NK-92 treated with Interleukin-12 subunit alpha and Interleukin-12 subunit beta, amount 100 ng/mL, for 24 hours (cell line): Measurements from ENCODE around the gene ZDHHC17.
"Not testable (repeated sequence)": the region's sequence is repeated elsewhere in the genome, so short reads cannot be mapped to it uniquely, and the experiment has no call there.

ENCODE experiments used
- DNase-seq: peaks from one replicate; lab custom pipeline; 2025; lab: John Stamatoyannopoulos, UW

Gene ZDHHC17

GRCh38 chr12:76763746-76764675 is at the start of gene ZDHHC17:
ZDHHC17 (plus strand) TSS chr12:76764115; CDS start chr12:76764237, 122 bp downstream.
- DNase-seq = peak; percentile 83

GRCh38 chr12:76714415-76714814 is 49.5 kb upstream of the ZDHHC17 start:
- DNase-seq = no peak

- DNase-seq = no peak
Measured at GRCh38 chr12:76714861-76715260, 49.1 kb upstream of the ZDHHC17 start.

- DNase-seq = no peak
Measured at GRCh38 chr12:76715332-76715731, 48.6 kb upstream of the ZDHHC17 start.

DNA sequence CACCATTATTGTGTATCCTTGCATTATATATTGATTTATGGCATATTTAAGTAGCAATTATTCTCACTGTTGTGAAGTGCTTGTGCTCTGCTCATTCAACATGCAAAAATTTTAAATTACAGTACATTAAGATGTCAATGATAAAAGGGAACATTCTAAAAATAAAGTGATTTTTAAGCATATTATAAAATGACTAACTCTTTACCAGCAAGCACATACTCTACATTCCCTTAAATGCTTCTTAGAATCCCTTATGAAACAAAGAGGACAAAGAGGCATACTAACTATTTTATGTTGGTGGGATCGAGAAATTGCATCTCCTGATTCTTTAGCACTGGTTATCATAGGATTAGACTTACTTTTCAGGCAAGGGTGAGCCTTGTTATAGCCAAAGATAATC is 46.6 kb upstream of the ZDHHC17 start:
- no peak for DNase-seq

DNA sequence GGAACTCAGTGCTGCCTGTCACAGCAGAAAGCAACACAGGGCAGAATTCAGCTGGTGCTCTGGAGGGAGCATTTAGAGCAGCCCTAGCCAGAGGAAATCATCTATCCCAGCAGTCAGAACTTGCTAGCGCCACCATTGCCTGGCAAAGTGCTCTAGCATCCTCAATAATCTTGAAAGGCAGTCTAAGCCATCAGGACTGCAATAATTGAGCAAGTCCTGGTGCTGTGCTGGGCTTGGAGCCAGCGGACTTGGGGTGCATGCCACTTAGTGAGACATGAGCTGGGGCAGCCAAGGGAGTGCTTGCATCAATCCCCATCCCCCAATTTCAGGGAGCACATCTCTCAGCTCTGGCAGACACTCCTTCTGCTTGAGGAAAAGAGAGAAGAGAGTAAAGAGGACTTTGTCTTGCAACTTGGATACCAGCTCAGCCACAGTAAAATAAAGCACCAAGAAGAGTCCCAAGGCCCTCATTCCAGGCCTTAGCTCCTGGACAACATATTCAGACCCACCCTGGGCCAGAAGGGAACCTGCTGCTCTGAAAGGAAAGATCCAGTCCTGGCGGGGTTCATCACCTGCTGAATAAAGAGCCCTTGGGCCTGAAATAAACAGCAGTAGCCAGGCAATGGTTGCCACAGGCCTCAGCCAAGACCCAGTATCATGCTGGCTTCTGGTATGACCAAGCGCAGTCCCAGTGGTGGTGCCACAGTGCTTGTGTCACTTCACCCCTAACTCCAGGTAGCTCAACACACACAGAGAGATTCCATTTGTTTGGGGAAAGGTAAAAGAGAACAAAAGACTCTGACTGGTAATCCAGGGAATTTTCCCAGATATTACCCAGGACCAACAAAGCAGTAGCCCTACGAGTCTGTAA is 44.5 kb upstream of the ZDHHC17 start:
- no peak for DNase-seq

DNA sequence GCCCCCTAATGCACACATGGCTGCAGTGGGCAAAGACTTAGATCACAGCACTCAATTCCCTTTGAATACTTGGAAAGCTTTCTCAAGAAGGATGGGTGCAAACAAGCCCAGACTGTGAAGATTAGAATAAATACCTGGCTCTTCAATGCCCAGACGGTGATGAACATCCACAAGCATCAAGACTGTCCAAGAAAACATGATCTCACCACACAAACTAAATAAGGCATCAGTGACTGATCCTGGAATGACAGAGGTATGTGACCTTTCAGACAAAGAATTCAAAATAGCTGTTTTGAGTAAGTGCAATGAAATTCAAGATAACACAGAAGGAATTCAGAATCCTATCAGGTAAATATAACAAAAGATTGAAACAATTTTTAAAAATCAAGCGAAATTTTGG is 43.8 kb upstream of the ZDHHC17 start:
- no peak for DNase-seq

DNA sequence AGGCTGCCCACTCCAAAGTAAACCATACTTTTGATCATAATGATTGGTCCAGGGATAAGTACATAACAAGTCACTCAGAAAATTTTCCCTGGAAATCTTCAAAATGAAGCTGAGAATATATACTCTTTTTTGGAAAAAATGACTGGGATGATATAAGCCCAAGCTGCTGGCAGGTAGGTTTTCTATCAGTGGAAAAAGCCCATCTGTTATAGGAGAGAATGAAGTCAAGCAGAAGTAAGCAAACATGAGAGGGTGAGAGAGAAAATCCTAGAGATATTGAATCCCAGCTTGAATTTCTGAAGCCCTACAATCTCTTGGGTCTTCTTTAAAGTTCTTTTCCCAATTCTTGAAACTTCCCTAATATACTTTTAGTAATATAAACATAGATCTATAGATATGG is 37.3 kb upstream of the ZDHHC17 start:
- no peak for DNase-seq

DNA sequence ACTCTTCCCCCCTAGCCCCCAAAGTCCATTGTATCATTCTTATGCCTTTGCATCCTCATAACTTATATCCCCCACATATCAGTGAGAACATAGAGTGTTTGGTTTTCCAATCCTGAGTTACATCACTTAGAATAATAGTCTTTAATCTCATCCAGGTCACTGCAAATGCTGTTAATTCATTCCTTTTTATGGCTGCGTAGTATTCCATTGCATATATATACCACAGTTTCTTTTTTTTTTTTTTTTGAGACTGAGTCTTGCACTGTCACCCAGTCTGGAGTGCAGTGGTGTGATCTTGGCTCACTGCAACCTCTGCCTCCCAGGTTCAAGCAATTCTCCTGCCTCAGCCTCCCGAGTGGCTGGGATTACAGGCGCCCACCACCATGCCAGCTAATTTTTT is 31.7 kb upstream of the ZDHHC17 start:
- not testable (repeated sequence) for DNase-seq

DNA sequence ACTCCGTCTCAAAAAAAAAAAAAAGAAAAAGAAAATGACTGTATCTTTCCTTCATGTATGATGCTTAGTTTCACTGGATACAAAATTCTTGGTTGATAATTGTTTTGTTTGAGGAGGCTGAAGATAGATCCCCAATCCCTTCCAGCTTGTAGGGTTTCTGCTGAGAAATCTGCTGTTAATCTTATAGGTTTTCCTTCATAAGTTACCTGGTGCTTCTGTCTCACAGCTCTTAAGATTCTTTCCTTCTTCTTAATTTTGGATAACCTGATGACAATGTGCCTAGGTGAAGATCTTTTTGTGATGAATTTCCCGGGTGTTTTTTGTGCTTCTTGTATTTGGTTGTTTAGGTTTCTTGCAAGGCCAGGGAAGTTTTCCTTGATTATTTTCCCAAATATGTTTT is 26.2 kb upstream of the ZDHHC17 start:
- DNase-seq = not testable (repeated sequence)

- no peak for DNase-seq
Measured at GRCh38 chr12:76738824-76739579, 24.9 kb upstream of the ZDHHC17 start.

GRCh38 chr12:76739896-76740295 is 24.0 kb upstream of the ZDHHC17 start:
- no peak for DNase-seq

DNA sequence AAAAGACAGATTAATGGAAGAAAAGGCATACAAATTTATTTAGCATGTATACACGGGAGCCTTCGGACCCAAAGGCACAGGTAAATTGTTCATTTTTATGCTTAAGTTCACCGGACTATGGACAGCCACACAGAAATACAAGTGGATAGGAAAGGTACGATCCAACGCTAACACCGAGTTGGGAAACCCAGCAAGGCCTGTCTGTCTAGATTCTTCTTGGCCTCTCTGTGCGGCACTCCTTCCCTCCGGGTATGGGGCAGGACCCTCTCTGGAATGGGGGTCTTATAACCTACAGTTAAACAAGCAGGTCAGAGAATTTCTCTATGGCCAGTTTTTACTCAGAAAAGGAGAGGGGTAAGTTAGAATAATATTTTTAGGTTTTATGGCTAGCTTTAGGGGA is 23.4 kb upstream of the ZDHHC17 start:
- no peak for DNase-seq

DNA sequence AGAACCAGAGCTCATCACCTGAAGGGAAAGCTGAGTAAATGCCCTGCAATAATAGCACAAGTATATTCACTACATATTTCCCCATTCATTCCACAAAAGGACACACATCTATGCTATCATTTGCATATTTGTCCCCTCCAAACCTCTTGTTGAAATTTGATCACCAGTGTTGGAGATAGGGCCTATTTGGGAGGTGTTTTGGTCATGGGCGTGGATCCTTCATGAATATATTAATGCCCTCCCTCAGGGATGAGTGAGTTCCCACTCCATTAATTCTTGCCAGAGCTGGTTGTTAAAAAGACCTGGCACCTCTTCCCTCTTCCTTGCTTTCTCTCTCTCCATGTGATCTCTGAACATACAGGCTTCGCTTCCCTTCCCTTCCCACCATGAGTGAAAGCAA is 18.6 kb upstream of the ZDHHC17 start:
- no peak for DNase-seq

- DNase-seq = no peak
Measured at GRCh38 chr12:76746516-76746915, 17.4 kb upstream of the ZDHHC17 start.

DNA sequence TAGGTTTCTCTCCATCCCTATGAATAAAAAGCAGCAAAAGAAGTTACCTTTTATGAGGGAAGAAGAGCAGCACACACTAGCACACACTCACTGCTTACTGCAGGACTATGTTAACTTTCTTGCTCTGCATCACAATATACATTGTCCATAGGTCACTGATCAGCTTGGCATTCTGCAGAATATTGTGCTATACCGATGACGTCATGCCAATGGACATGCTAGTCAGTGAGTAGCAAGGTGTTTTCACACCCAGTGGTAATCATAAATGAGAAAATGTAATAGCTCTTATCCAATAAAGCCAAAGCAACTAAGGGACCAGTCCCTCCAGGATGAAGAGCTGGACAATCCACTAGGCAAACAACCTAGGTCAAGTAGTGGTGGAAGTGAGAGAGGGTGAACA is 16.7 kb upstream of the ZDHHC17 start:
- no peak for DNase-seq

DNA sequence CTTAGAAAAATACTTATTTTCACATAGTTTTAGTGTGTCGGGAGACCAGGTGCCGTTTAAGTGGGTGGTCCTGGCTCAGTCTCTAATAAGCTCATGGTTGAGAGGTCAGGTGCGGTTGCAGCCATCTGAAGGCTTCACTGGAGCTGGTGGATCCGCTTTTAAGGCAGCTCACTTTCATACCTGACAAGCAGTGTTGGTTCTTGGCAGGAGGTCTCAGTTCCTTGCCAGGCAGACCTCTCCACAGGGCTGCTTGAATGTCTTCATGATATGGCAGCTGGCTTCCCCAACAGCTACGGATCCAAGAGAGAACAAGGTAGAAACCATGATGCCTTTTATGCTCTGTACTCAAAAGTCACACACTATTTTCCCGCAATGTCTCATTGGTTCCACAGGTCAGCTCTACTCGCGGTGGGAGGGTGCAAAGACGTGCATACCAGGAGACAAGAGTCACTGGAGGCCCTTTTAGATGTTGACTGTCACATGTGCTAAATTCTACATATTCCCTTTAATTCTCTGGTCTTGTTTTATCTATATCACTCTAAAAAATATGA is 8.0 kb upstream of the ZDHHC17 start:
- no peak for DNase-seq

DNA sequence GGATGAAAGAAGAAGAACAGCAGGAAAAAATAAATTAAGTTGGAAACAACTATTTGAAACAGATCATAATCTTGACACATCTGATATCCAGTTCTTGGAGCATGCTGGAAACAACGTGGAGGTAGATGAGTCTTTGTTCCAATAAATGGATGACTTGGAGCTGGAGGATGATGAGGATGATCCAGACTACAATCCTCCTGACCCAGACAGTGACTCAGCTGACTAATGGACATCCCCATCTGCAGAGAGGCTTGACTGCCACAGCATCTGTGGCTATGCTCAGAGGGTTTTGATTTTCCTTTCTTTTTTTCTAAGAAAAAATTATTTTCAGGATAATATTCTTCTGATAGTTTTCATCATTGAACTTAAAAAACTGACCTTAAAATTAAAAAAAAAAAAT is 6.2 kb upstream of the ZDHHC17 start:
- DNase-seq = no peak

DNA sequence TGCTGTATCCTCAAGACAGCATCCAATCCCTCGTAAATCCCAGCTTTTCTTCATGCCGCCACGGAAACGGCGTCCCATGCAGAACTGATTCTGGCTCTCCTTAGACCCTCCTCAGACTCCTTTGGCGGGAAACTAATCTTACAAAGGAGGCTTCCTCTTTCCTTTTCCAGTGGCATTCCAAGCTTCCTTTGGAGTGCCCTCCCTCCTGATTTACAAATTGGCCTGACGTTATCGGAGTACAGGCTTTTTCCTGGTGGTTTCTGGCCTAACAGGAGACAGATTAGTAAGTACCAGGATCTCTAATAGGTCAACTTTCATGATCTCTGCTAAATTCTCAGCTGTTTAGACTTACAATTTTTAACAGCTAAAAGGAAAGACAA is 1.3 kb upstream of the ZDHHC17 start:
- no peak for DNase-seq

GRCh38 chr12:76764856-76765255 is 941 bp downstream of the ZDHHC17 start:
- DNase-seq = no peak

DNA sequence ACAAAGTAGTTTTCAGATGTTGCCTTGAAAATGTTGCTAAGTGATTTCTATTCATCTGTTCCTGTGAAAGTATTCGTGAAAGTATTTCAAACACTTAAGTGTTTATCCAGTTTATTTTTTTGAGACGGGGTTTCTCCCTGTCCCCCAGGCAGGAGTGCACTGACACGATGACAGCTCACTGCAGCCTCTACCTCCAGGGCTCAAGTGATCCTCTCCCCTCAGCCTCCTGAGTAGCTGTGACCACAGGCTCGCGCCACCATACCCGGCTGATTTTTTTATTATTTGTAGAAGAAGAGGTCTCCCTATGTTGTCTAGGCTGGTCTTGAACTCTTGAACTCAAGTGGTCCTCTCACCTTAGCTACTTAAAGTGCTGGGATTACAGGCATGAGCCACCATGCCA is 1.7 kb downstream of the ZDHHC17 start:
- DNase-seq = no peak

- no peak for DNase-seq
Measured at GRCh38 chr12:76766161-76766560, 2.2 kb downstream of the ZDHHC17 start.
